Endometrial microvascular endothelial cells (primary cell): ENCODE data around the gene RAB44. TPM values are rescaled to one million over a fixed set of nuclear protein-coding genes. Genes with fewer than 3 reads are reported as not detected.
"Not testable (repeated sequence)": the region's sequence is repeated elsewhere in the genome, so short reads cannot be mapped to it uniquely, and the experiment has no call there.

ENCODE experiments used
- in situ Hi-C: cut with HindIII; loops from 2 replicates; pipeline ENCODE4 v1.10.0; 2017; ENCODE audit warnings: low sequenced_read_pairs, low pct_unique_long_range_greater_than_20kb; ENCODE audit errors: inconsistent ontology term
- total RNA-seq: library from RNA; depleted of rRNA; stranded (reverse); fragments of >200 nt; gene quantifications from one replicate; pipeline ENCODE4 v1.2.3, GENCODE V29; 2015; ENCODE audit errors: inconsistent ontology term

The RAB44 gene
- total RNA-seq, 1 donor from 2014 or later, result not detected

GRCh38 chr6:36722365-36722764 is 24.7 kb downstream of the RAB44 start:
- in situ Hi-C loops, result no loop called here

GRCh38 chr6:36722879-36723278 is 25.3 kb downstream of the RAB44 start:
- in situ Hi-C loops, result no loop called here

- in situ Hi-C loops, result not testable (repeated sequence)
Observed at GRCh38 chr6:36723992-36724391, 26.4 kb downstream of the RAB44 start.

GRCh38 chr6:36724514-36725390 is 27.1 kb downstream of the RAB44 start:
- in situ Hi-C loops, result no loop called here

GRCh38 chr6:36725581-36725980 is 28.0 kb downstream of the RAB44 start:
- in situ Hi-C loops, result no loop called here

GRCh38 chr6:36727505-36728021 is 29.9 kb downstream of the RAB44 start:
- in situ Hi-C loops, result no loop called here

GRCh38 chr6:36728289-36729160 is 30.9 kb downstream of the RAB44 start:
- in situ Hi-C loops, result no loop called here

- in situ Hi-C loops, result no loop called here
Observed at GRCh38 chr6:36729161-36729524, 31.5 kb downstream of the RAB44 start.

GRCh38 chr6:36730424-36731380 is 33.1 kb downstream of the RAB44 start:
- in situ Hi-C loops, result no loop called here

- in situ Hi-C loops, result no loop called here
Observed at GRCh38 chr6:36731622-36732310, 34.1 kb downstream of the RAB44 start.

- in situ Hi-C loops, result no loop called here
Observed at GRCh38 chr6:36733300-36733699, 35.7 kb downstream of the RAB44 start.

- in situ Hi-C loops, result no loop called here
Observed at GRCh38 chr6:36734486-36735060, 36.9 kb downstream of the RAB44 start.

GRCh38 chr6:36735110-36736071 is 37.8 kb downstream of the RAB44 start:
- in situ Hi-C loops, result no loop called here

- in situ Hi-C loops, result no loop called here
Observed at GRCh38 chr6:36737043-36737785, 39.6 kb downstream of the RAB44 start.

GRCh38 chr6:36738108-36738507 is 40.5 kb downstream of the RAB44 start:
- in situ Hi-C loops, result no loop called here
